Measurements from ENCODE around the gene ZNF316. TPM values are rescaled to one million over a fixed set of nuclear protein-coding genes. Genes with fewer than 3 reads are reported as not detected.

The ZNF316 gene
- total and polyA plus RNA-seq, 2 experiments from 2014 or later: 16.9 to 26.7 TPM

GRCh38 chr7:6644728-6645127, 7.6 kb downstream of the ZNF316 start:
- no peak for TF ChIP-seq EZH2 (IDR thresholded peaks at IDR 0.05; ENCODE audit: borderline replicate concordance)
- no peak for TF ChIP-seq CTCF (IDR thresholded peaks at IDR 0.05; ENCODE audit: poor library complexity)
- no peak for TF ChIP-seq EZH2phosphoT487 (IDR thresholded peaks at IDR 0.05; ENCODE audit: low read depth, severe bottlenecking, unreplicated experiment)
- no peak overlapping the region for H3K27ac ChIP-seq
- H3K79me2 ChIP-seq: peaks cover 11% of the 10 kb centered on the region
- no peak for DNase-seq (ENCODE audit: low spot score)
- no peaks in the 10 kb centered on the region for H3K36me3 ChIP-seq (replicated peaks; ENCODE audit: insufficient read depth, low read depth)
- 98% methylated on average over 10 of the region's 10 CpGs for WGBS (ENCODE audit: low lambda C conversion rate, missing lambda C conversion rate)
- H3K4me2 ChIP-seq: no peak overlapping the region
- no peaks in the 10 kb centered on the region for H3K4me1 ChIP-seq (ENCODE audit: insufficient read depth)
- H3K4me3 ChIP-seq: no peak overlapping the region
- H4K20me1 ChIP-seq (ENCODE audit: insufficient read depth, poor library complexity, severe bottlenecking): peaks cover 3% of the 10 kb centered on the region
- H3K9me2 ChIP-seq (replicated peaks; ENCODE audit: insufficient read depth): no peaks in the 10 kb centered on the region
- no peaks in the 10 kb centered on the region for H3K27me3 ChIP-seq
- no peak overlapping the region for H2AFZ ChIP-seq
- H3K9me3 ChIP-seq (ENCODE audit: low read depth): no peaks in the 10 kb centered on the region

DNA sequence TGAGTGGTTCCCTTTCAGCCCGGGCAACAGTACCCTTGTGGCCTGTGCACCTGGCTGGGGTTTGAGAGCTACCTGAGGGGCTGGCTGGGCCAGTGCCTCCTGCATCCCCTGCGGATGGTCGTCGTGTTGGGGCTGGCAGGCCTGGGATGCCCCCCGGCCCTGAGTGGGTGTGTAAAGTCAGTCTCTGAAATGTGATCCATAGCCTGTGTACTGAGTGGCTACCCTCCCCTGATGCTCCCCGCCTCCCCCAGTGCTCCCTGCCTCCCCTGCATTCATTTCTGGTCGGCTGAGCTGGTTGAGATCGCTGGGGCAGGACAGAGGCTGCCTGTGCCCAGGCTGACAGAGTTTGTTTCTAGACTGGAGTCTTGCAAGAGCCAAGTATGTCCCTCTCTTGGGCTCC, 9.3 kb downstream of the ZNF316 start:
- no peak overlapping the region for H3K4me3 ChIP-seq
- no peaks in the 10 kb centered on the region for H3K79me2 ChIP-seq
- no peaks in the 10 kb centered on the region for H3K27me3 ChIP-seq
- H3K4me2 ChIP-seq: no peak overlapping the region
- TF ChIP-seq CTCF (IDR thresholded peaks at IDR 0.05; ENCODE audit: poor library complexity): no peak
- no peak for DNase-seq (ENCODE audit: low spot score)
- no peaks in the 10 kb centered on the region for H3K4me1 ChIP-seq (ENCODE audit: insufficient read depth)
- H3K9me2 ChIP-seq (replicated peaks; ENCODE audit: insufficient read depth): no peaks in the 10 kb centered on the region
- no peak overlapping the region for H2AFZ ChIP-seq
- no peaks in the 10 kb centered on the region for H3K36me3 ChIP-seq (replicated peaks; ENCODE audit: insufficient read depth, low read depth)
- 98% methylated on average over 7 of the region's 8 CpGs for WGBS (ENCODE audit: low lambda C conversion rate, missing lambda C conversion rate)
- H3K27ac ChIP-seq: no peak overlapping the region
- H3K9me3 ChIP-seq (ENCODE audit: low read depth): no peaks in the 10 kb centered on the region
- no peaks in the 10 kb centered on the region for H4K20me1 ChIP-seq (ENCODE audit: insufficient read depth, poor library complexity, severe bottlenecking)

GRCh38 chr7:6647080-6647479, 10.0 kb downstream of the ZNF316 start:
- H2AFZ ChIP-seq: no peak overlapping the region
- DNase-seq (ENCODE audit: low spot score): no peak
- 94% methylated on average over 8 of the region's 8 CpGs for WGBS (ENCODE audit: low lambda C conversion rate, missing lambda C conversion rate)
- no peaks in the 10 kb centered on the region for H3K36me3 ChIP-seq (replicated peaks; ENCODE audit: insufficient read depth, low read depth)
- H3K27me3 ChIP-seq: no peaks in the 10 kb centered on the region
- no peak for TF ChIP-seq CTCF (IDR thresholded peaks at IDR 0.05; ENCODE audit: poor library complexity)
- no peak for TF ChIP-seq EZH2phosphoT487 (IDR thresholded peaks at IDR 0.05; ENCODE audit: low read depth, severe bottlenecking, unreplicated experiment)
- TF ChIP-seq EZH2 (IDR thresholded peaks at IDR 0.05; ENCODE audit: borderline replicate concordance): no peak
- no peak overlapping the region for H3K27ac ChIP-seq
- H3K4me2 ChIP-seq: no peak overlapping the region
- H4K20me1 ChIP-seq (ENCODE audit: insufficient read depth, poor library complexity, severe bottlenecking): no peaks in the 10 kb centered on the region
- H3K9me2 ChIP-seq (replicated peaks; ENCODE audit: insufficient read depth): no peaks in the 10 kb centered on the region
- H3K4me1 ChIP-seq (ENCODE audit: insufficient read depth): no peaks in the 10 kb centered on the region
- no peak overlapping the region for H3K4me3 ChIP-seq
- H3K79me2 ChIP-seq: no peaks in the 10 kb centered on the region
- H3K9me3 ChIP-seq (ENCODE audit: low read depth): no peaks in the 10 kb centered on the region

- H3K9me3 ChIP-seq (ENCODE audit: low read depth): no peaks in the 10 kb centered on the region
- H3K27ac ChIP-seq: no peak overlapping the region
- H3K4me3 ChIP-seq: no peak overlapping the region
- WGBS (ENCODE audit: low lambda C conversion rate, missing lambda C conversion rate): 98% methylated on average over 14 of the region's 14 CpGs
- H3K36me3 ChIP-seq (replicated peaks; ENCODE audit: insufficient read depth, low read depth): no peaks in the 10 kb centered on the region
- H3K4me2 ChIP-seq: no peak overlapping the region
- H3K79me2 ChIP-seq: no peaks in the 10 kb centered on the region
- no peaks in the 10 kb centered on the region for H4K20me1 ChIP-seq (ENCODE audit: insufficient read depth, poor library complexity, severe bottlenecking)
- no peak for DNase-seq (ENCODE audit: low spot score)
- no peaks in the 10 kb centered on the region for H3K27me3 ChIP-seq
- H3K9me2 ChIP-seq (replicated peaks; ENCODE audit: insufficient read depth): no peaks in the 10 kb centered on the region
- H3K4me1 ChIP-seq (ENCODE audit: insufficient read depth): no peaks in the 10 kb centered on the region
- H2AFZ ChIP-seq: no peak overlapping the region
- TF ChIP-seq EZH2phosphoT487 (IDR thresholded peaks at IDR 0.05; ENCODE audit: low read depth, severe bottlenecking, unreplicated experiment) (no peak), CTCF (IDR thresholded peaks at IDR 0.05; ENCODE audit: poor library complexity) (no peak), EZH2 (IDR thresholded peaks at IDR 0.05; ENCODE audit: borderline replicate concordance) (no peak)
Observed at GRCh38 chr7:6647541-6647940, 10.4 kb downstream of the ZNF316 start.
